Body of pancreas (tissue), 4 donors: ENCODE results near the gene SARM1. TPM values are rescaled to one million over a fixed set of nuclear protein-coding genes. Genes with fewer than 3 reads are reported as not detected.

ENCODE experiments used
- ATAC-seq: fragments of 150-250 bp; one replicate; pipeline ENCODE4 v1.9.1; 2016
- DNase-seq, 4 donors: peaks; one replicate each; pipeline ENCODE4 v3.0.0-alpha.2; 2019
- H3K27ac ChIP-seq, 4 donors: fragments of 200-600 bp; sonication (generic); 1 replicate in 3 of 4; 2 replicates in 1 of 4; pipeline versions ENCODE4 v1.5.1 to v1.6.1; 2016 to 2019; ENCODE audit warnings: mild to moderate bottlenecking in 1 of 4, mixed read lengths in 1 of 4, moderate library complexity in 1 of 4
- H3K27me3 ChIP-seq, 2 donors: fragments of 200-600 bp; sonication (generic); one replicate each; pipeline ENCODE4 v1.6.0; 2016; ENCODE audit warnings: mild to moderate bottlenecking in 1 of 2
- H3K36me3 ChIP-seq, 2 donors: fragments of 200-600 bp; sonication (generic); replicated peaks in 1 of 2; 2 replicates each; pipeline ENCODE4 v1.5.1; 2016; ENCODE audit warnings: low read depth in 2 of 2; ENCODE audit not compliant: insufficient read depth in 1 of 2
- H3K4me1 ChIP-seq: fragments of 200-600 bp; sonication (generic); one replicate; pipeline ENCODE4 v1.6.0; 2016
- H3K4me3 ChIP-seq, 2 donors: fragments of 200-600 bp; sonication (generic); 1 replicate in 1 of 2; 2 replicates in 1 of 2; pipeline ENCODE4 v1.5.1; 2016 to 2019
- H3K9me3 ChIP-seq, 3 donors: fragments of 200-600 bp; sonication (generic); 1 replicate in 2 of 3; 2 replicates in 1 of 3; pipeline ENCODE4 v1.5.1; 2016
- CTCF ChIP-seq, 7 experiments: fragments of 450-650 bp in 4 of 7; fragments of 200-600 bp in 3 of 7; sonication (generic) in 3 of 7; IDR thresholded peaks; one replicate each; pipeline ENCODE4 v1.5.1; 2016 to 2019; ENCODE audit warnings: antibody characterized with exemption in 7 of 7
- POLR2A ChIP-seq, 3 donors: fragments of 450-650 bp; IDR thresholded peaks; one replicate each; pipeline ENCODE4 v1.6.1; 2016; ENCODE audit warnings: antibody characterized with exemption in 3 of 3, mild to moderate bottlenecking in 2 of 3
- WGBS, 2 donors: methylation state at CpG; one replicate each; pipeline ENCODE4 v1.1.5; 2017; 5-methylcytosine and 5-hydroxymethylcytosine counted together
- intact Hi-C: fragments of 100-400 bp; cut with DNase I; formaldehyde crosslinking; loops from one replicate; pipeline ENCODE4 v1.15.1; 2023
- total RNA-seq, 2 donors: library from RNA; depleted of rRNA; stranded (reverse); fragments of >200 nt; gene quantifications; one replicate each; pipeline ENCODE4 v1.1.0, GENCODE V29; 2016

Gene SARM1
- total RNA-seq, 2 donors from 2014 or later = 13.7 to 33.9 TPM

GRCh38 chr17:28404812-28405570, 33.5 kb downstream of the SARM1 start:
- Histone ChIP-seq H3K27ac (peak overlapping the region; percentile 11 to 64 (median 50)), H3K36me3 (peaks cover 0 to 2% of the 10 kb centered on the region in 2 donors), H3K9me3 (no peaks in the 10 kb centered on the region), H3K4me1 (peaks cover 22% of the 10 kb centered on the region), H3K27me3 (no peaks in the 10 kb centered on the region), H3K4me3 (peak overlapping the region; percentile 85 to 86)
- WGBS, 2 donors = 9 to 18% methylated on average over 14 to 33 of the region's 33 CpGs
- intact Hi-C loops = no loop called here
- TF ChIP-seq POLR2A (IDR thresholded peaks at IDR 0.05) (peak; percentile 29 to 41 (median 33)), CTCF (IDR thresholded peaks at IDR 0.05) (peak in 1 of 7 experiments; percentile 1)
- DNase-seq (peak; percentile 58 to 76 (median 72)), ATAC-seq (peak; percentile 63)

DNA sequence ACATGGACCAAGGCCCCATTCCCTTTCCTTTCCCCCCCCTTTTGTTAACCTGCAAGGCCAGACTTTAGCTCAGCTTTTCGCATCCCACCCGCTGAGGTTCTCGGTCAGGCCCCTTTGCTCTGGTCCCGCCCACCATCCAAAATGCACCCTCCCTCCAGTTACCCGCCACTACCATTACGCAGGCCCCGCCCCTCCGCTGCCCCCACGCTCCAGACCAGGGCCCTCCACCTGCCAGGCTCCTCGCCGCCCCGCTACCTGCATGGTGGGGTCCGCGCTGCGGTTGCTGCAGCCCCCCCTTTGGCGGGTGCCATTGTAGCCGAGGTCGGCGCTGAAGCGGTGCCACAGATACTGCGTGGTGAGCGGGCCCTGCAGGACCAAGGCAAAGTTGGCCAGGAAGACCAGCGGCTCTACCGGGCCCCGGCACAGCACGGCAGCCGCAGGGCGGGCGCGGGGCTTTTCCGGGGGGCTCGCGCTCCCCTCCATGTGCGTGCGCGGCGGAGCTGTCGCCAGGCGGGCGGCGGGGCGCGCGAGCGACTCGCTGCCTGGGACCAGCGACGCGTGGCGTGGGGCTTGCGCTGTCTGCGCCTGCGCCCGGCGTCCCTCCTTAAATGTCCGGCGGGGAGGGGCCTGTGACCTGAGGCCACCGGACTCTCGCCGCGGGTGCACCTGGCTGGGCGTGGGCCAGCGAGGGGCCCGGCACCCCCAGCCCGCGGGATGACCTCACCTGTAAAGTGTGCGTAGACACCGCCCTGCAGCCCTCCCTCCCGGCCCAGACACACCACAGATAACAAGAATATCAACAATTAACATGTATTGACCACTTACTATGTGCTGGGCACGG, 34.4 kb downstream of the SARM1 start, which contains the start of gene SLC46A1:
SLC46A1 (minus strand) TSS at position 581 of the 841 bp plus-strand sequence; CDS start at position 483, 98 bp downstream.
- WGBS, 2 donors = 0 to 1% methylated on average over 12 to 67 of the region's 70 CpGs
- Histone ChIP-seq H3K27me3 (no peaks in the 10 kb centered on the region), H3K9me3 (no peaks in the 10 kb centered on the region), H3K36me3 (peaks cover 0 to 2% of the 10 kb centered on the region in 2 donors), H3K4me3 (peak within 1 kb of the TSS; percentile 85 to 86), H3K27ac (peak within 1 kb of the TSS; percentile 11 to 64 (median 50)), H3K4me1 (peaks cover 22% of the 10 kb centered on the region)
- peak in 1 of 3 donors; percentile 37 for TF ChIP-seq POLR2A (IDR thresholded peaks at IDR 0.05)
- no peak for TF ChIP-seq CTCF (IDR thresholded peaks at IDR 0.05)
- intact Hi-C loops = no loop called here
- peak; percentile 60 to 74 (median 66) for DNase-seq
- ATAC-seq = peak; percentile 65

DNA sequence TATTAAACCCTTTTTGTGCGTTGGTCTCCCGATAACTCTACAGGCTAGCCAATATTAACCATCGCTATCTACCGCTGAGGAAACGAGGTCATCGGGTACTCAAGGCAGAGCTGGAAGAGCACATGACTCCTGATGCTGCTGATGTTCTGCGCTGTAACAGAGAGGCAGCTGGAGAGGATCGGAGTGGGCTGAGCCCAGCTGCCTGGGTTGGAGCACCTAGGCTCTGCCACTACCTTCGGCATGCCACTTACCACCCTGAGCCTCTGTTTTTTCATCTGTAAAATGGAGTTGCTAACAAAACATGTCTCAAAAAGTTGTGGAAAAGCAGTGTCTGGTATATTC, 35.0 kb downstream of the SARM1 start:
- intact Hi-C loops = no loop called here
- Histone ChIP-seq H3K27me3 (no peaks in the 10 kb centered on the region), H3K9me3 (no peaks in the 10 kb centered on the region), H3K27ac (peak overlapping the region in 3 of 4 donors; percentile 48 to 64 (median 53)), H3K36me3 (no peaks in the 10 kb centered on the region), H3K4me3 (peak overlapping the region; percentile 85 to 86), H3K4me1 (peaks cover 22% of the 10 kb centered on the region)
- no peak for TF ChIP-seq CTCF (IDR thresholded peaks at IDR 0.05)
- no peak for TF ChIP-seq POLR2A (IDR thresholded peaks at IDR 0.05)
- ATAC-seq (peak; percentile 17), DNase-seq (peak in 1 of 4 donors; percentile 25)
- 12 to 22% methylated on average over 9 of the region's 9 CpGs for WGBS, 2 donors

DNA sequence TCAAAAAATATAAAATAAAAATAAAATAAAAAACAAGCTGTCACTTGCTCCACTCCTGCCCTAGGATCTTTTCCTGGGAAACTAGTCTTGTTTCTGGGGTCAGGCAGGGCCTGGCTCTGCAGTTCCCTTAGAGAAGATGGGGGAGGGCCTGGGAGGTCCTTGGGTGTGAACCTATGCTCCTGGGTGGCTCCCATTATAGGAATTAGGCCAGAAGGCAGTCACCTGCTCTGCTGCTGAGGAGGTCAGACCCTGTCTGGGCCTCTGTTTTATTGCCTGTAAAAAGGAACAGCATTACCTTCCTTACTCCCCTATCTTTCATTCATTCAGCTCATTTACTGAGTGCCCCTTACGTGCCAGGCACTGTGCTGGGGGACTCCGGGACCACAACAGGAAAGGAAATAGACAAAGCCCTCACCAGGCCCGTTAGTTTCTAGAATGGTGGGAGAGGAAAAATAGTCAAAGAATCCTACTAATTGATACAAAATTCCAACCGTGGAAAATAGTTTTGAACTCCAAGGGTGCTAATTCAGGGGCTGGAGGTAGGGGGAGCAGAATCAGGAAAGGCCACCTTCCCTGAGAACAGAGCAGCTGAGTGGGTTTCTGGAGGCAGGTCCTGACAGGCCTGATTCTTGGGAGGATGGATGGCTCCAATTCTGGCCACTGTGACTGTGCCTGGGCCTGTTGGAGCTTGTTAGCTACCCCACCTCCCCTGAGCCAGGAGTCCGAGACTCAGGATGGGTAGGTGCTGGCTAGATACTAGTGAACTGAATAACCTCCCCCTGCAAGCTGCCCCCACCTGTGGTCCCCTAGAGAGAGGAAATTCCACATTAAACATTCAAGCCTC, 35.9 kb downstream of the SARM1 start:
- Histone ChIP-seq H3K27me3 (no peaks in the 10 kb centered on the region), H3K36me3 (no peaks in the 10 kb centered on the region), H3K9me3 (no peaks in the 10 kb centered on the region), H3K27ac (no peak overlapping the region), H3K4me1 (peaks cover 22% of the 10 kb centered on the region), H3K4me3 (no peak overlapping the region)
- TF ChIP-seq CTCF (IDR thresholded peaks at IDR 0.05) (no peak), POLR2A (IDR thresholded peaks at IDR 0.05) (no peak)
- 84 to 85% methylated on average over 5 of the region's 5 CpGs for WGBS, 2 donors
- no peak for DNase-seq
- intact Hi-C loops = no loop called here
- no peak for ATAC-seq
